Measurements from ENCODE around the gene ECT2.

DNA sequence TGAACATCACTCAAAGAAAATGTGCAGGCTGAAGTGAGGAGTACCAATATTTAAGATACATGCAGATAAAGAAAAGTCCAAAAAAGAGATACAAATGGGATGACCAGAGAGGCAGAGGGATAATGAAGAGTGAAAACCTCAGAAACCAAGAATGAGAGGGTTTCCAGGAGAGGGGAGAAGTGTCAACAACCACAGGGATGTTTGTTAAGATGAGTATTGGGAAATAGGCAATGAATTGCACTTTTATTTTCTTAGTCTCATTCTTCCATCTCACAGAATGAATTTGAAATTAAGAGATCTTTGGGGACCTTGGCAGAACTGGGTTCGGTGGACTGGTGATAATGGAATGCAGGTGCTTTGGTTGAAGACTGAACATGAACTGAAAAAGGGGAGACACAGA lies 102.5 kb downstream of the ECT2 start:
- no peak for TF ChIP-seq POLR2AphosphoS5 (IDR thresholded peaks at IDR 0.05; ENCODE audit: borderline replicate concordance, low read depth, low read length)
- no peak for TF ChIP-seq EZH2 (IDR thresholded peaks at IDR 0.05)
